GM18907 (cell line): ENCODE measurements around the gene NFIB.

Experiments
- ATAC-seq: cut with Tn5 transposase; IDR thresholded peaks from one replicate; pipeline ENCODE4 v1.9.1; 2021; ENCODE audit warnings: mild to moderate bottlenecking, moderate library complexity; ENCODE audit not compliant: unreplicated experiment

Gene NFIB

GRCh38 chr9:14131356-14132088 is 182.4 kb downstream of the NFIB start:
- no peak for ATAC-seq

GRCh38 chr9:14127656-14128055 is 186.3 kb downstream of the NFIB start:
- ATAC-seq = no peak

DNA sequence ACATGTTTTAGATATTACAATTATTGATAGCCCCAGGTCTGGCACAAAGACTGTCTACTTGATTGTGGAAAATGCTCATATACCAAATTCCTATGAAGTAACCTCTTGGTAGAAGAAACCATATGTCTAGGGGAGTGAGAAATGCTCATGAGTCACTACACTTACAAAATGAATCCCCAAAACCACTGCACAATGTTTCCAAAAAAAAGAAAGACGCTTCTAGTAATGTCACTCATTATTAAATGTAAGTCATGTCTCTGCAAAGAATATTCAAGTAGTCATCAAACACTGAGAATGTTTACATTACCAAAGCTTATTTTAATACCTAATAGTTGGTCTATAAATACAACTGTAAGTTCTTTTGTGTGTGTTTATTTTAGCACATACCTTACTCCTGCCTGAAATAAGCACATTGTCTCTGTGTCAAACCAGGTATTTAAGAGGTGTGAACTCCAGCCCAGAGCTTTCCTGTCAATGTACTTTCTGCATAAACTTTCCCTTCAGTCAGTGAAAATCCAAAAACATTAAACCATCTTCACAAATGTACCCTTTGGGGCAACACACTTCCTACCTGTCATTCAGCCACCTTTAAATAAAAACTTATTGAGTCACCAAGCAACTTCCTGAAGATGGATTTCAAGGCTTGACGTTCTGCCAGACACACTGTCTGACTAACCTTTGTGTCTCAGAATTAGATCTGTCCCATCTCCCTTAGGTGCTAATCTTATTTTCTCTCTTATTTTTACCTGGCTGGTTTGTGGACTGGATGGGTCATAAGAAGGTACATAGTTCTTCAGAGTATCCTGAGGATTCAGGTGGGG is 194.0 kb downstream of the NFIB start:
- ATAC-seq = no peak

- ATAC-seq = no peak
Observed at GRCh38 chr9:14112226-14112625, 201.7 kb downstream of the NFIB start.

- ATAC-seq = no peak
Observed at GRCh38 chr9:14111696-14112095, 202.2 kb downstream of the NFIB start.

GRCh38 chr9:14107977-14108376 is 206.0 kb downstream of the NFIB start:
- ATAC-seq = no peak

DNA sequence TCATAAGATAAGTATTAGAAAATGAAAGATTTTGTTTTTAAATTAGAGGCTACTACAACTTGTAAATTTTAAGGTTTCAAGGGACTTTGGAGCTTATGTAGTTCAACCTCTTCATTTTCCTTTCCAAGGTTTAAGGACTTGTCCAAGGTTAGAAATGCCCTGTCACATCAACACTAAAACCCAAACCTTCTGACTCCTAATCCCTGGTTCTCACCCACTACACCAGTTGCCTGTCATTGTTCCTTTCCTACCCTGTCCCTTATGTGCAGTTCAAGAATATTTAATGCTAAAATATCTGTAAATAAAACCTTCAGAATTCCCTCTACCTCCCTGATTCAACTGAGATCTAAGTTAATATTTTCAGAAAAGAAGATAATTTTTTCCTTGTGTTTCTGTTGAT is 206.4 kb downstream of the NFIB start:
- no peak for ATAC-seq

DNA sequence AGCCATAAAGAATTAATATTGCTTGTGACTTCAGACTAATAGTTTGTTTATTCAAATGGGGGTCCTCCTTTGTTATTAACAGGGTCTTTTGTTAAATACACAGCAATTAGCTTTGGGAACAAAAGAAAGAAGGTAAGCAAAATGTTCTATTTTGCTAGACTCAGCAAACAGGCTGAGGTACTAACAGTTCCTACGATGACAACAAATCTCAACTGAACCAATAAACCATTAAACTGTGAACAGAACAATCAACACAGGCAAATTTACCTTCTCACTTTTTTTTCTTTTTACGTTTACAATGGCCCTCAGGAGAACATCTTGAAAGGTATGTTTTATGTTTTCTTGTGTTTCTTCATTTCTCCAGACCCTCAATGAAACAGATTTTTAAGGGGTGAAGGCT is 207.2 kb downstream of the NFIB start:
- no peak for ATAC-seq

DNA sequence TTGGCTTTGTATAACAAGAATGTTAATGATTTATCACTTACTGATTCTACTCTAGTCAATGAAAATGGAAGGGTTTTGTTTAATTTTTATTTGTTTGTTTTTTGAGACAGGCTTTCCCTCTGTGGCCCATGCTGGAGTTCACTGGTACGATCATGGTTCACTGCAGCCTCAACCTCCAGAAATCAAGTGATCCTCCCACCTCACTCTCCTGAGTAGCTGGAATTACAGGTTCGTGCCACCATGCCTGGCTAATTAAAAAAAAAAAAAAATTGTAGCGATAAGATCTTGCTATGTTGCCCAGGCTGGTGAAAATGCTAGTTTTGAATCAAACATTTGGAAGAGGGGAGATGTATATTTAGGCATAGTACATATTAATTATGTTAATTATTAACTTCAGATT is 209.4 kb downstream of the NFIB start:
- no peak for ATAC-seq

GRCh38 chr9:14103115-14103514 is 210.8 kb downstream of the NFIB start:
- ATAC-seq = no peak

DNA sequence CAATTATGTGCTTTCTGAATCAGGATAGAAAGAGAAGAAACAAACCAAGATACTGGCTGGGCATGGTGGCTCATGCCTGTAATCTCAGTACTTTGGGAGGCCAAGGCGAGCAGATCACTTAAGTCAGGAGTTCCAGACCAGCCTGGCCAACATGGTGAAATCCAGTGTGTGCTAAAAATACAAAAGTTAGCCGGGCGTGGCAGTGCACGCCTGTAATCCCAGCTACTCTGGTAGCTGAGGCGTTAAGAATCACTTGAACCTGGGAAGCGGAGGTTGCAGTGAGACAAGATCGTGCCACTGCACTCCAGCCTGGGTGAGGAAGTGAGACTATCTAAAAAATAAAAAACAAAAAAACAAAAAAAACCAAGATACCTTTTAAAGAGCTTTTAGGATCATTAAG is 214.2 kb downstream of the NFIB start:
- no peak for ATAC-seq

DNA sequence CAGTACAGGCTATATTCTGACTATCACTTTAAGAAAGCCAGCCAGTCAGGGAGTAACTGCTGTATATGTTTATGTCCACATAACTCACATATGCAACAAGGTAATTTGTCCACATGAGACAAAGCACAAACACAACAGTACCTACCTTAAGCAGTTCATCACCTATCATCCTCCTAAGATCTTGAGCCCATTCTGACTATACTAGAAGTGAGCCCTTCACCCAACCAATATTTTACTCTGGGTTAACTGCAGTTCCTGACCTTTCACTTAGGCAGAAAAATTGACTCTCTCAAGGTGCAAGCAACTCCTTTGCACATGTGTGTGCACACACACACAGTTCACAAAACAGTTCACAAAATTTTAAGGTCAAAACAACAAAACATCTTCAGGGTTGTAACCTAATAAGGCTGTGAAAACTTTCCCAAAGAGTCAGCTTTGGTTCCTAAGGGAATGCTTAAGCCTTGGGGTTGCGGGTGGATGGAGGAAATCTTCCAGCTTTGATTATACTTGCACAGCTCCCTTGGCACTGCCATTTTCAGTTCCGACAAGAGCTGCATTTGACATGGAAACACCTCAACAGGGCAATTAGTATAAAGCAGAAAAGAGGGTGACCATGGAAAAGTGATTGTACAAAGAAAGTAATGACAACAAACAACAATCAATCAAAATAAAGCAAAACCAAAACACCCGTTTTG is 215.3 kb downstream of the NFIB start:
- no peak for ATAC-seq

DNA sequence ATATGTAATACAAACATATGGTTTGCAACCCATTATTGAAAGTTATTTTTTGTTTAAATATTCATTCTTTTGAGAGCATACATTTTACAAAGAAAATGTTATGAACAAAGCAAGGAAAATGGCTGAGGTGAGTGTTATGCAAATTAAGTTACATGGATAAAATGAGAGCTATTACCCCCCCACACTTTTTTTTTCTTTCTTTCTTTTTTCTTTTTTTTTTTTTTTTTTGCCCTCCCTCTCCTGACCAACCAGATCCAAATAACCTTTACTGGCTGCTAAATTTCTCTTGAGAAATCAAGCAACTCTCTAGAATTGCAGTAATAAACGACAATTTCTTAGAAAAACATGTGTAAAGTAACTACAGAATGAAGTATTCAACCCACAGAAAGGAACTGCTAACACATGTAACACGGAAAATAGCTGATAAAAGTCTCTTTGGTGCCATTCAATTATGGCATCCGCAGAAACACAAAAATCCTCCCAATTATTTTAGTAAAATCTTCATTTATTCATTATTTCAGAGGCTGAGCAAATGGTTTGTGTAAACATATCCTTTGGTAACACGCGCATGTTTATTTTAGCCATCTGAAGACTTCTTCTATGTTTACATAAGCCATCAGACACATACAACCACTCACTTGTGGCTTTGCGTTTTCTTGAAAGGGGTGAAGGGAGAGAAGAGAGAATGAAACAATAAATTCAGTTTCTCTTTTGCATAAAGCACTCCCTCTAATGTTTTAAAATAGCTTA is 216.1 kb downstream of the NFIB start:
- no peak for ATAC-seq

- ATAC-seq = no peak
Observed at GRCh38 chr9:14097215-14097614, 216.7 kb downstream of the NFIB start.

- ATAC-seq = no peak
Observed at GRCh38 chr9:14096258-14096922, 217.6 kb downstream of the NFIB start.

- no peak for ATAC-seq
Observed at GRCh38 chr9:14095277-14095676, 218.7 kb downstream of the NFIB start.

GRCh38 chr9:14094491-14094890 is 219.4 kb downstream of the NFIB start:
- no peak for ATAC-seq

- no peak for ATAC-seq
Observed at GRCh38 chr9:14092344-14092743, 221.6 kb downstream of the NFIB start.

DNA sequence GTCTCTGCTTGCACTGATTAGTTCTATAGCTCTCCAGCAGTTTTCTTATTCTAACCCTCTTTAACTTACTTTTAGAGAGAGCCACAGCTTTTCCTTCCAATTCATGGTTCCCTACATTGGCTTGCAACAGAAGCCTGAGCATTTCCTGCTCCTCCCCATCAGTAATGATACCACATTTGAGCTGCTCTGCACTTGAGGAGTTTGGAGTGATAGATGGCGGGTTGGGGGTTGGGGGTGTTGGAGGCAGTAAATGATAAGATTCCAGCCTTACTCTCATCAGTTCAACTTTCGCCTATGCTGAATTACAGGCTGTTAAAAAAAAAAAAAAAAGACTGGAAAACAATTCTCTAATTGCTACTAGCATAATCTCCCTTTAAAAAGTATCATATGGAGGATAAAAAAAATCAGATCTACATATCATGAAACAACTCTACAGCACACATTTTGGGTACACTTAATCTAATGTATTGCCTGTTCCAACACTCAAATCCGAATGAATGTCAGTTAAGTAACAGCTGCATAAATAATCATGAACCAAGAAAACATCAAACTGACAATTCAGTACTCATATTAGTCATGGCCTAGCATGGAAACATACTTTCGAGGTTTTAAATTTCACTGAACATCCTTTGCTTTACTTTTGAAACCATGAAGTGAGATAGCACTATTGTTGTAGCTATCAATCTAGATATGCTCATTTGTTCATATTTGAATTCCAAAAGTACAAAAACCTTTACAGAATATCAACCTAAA is 224.7 kb downstream of the NFIB start:
- no peak for ATAC-seq

DNA sequence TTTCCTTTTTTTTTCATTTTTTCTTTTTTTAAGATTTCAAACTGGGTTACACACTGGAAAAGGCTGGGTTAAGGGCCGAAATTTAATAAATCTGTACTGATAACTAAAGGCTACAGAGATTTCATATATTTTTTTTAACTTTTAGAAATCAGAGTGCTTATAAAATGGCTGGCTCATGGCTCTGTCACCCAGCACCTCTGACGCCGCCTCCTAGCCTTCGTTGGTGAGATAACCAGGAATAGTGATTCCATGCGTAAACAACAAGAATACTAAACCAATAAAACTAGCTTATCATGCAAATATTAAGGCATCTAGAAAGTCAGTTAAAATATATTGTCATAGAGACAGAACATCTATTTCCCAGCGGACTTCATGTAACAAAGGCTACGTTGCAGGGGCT is 226.4 kb downstream of the NFIB start:
- no peak for ATAC-seq
